ENCODE results near the gene CLINT1. TPM values are rescaled to one million over a fixed set of nuclear protein-coding genes. Genes with fewer than 3 reads are reported as not detected.

CLINT1 gene
- total RNA-seq, 1 experiment from 2014 or later = 79.6 TPM

DNA sequence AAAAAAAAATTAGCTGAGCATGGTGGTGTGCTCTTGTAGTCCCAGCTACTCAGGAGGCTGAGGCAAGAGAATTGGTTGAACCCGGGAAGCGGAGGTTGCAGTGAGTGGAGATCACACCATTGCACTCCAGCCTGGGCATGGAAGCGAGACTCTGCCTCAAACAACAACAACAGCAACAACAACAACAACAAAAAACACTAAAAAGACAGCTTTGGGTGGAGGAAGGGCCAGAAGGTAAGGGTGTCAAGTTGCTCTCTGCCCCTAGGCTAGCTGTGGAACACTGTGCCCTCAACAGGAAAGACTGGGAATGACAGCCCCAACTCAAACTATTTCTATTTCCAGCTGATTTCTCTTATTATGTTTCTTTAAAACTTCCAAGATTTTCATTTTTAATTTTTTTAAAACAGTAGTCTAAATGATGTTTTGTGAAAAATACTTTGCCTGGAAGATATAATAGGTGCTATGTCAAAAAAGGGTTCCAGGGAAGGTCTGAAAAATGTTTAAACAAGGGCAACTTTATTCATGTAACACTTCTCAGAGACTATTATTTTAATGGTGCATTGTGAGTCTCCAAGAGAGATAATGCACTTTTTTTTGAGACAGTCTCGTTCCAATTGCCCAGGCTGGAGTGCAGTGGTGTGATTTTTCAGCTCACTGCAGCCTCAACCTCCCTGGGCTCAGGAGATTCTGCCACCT lies 29.9 kb downstream of the CLINT1 start (continued):
- TF ChIP-seq, protein P1, sequence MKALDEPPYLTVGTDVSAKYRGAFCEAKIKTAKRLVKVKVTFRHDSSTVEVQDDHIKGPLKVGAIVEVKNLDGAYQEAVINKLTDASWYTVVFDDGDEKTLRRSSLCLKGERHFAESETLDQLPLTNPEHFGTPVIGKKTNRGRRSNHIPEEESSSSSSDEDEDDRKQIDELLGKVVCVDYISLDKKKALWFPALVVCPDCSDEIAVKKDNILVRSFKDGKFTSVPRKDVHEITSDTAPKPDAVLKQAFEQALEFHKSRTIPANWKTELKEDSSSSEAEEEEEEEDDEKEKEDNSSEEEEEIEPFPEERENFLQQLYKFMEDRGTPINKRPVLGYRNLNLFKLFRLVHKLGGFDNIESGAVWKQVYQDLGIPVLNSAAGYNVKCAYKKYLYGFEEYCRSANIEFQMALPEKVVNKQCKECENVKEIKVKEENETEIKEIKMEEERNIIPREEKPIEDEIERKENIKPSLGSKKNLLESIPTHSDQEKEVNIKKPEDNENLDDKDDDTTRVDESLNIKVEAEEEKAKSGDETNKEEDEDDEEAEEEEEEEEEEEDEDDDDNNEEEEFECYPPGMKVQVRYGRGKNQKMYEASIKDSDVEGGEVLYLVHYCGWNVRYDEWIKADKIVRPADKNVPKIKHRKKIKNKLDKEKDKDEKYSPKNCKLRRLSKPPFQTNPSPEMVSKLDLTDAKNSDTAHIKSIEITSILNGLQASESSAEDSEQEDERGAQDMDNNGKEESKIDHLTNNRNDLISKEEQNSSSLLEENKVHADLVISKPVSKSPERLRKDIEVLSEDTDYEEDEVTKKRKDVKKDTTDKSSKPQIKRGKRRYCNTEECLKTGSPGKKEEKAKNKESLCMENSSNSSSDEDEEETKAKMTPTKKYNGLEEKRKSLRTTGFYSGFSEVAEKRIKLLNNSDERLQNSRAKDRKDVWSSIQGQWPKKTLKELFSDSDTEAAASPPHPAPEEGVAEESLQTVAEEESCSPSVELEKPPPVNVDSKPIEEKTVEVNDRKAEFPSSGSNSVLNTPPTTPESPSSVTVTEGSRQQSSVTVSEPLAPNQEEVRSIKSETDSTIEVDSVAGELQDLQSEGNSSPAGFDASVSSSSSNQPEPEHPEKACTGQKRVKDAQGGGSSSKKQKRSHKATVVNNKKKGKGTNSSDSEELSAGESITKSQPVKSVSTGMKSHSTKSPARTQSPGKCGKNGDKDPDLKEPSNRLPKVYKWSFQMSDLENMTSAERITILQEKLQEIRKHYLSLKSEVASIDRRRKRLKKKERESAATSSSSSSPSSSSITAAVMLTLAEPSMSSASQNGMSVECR (CRISPR knock-in tag; IDR thresholded peaks at IDR 0.05; ENCODE audit: borderline replicate concordance) = no peak
- TF ChIP-seq, protein P2, sequence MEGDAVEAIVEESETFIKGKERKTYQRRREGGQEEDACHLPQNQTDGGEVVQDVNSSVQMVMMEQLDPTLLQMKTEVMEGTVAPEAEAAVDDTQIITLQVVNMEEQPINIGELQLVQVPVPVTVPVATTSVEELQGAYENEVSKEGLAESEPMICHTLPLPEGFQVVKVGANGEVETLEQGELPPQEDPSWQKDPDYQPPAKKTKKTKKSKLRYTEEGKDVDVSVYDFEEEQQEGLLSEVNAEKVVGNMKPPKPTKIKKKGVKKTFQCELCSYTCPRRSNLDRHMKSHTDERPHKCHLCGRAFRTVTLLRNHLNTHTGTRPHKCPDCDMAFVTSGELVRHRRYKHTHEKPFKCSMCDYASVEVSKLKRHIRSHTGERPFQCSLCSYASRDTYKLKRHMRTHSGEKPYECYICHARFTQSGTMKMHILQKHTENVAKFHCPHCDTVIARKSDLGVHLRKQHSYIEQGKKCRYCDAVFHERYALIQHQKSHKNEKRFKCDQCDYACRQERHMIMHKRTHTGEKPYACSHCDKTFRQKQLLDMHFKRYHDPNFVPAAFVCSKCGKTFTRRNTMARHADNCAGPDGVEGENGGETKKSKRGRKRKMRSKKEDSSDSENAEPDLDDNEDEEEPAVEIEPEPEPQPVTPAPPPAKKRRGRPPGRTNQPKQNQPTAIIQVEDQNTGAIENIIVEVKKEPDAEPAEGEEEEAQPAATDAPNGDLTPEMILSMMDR (IDR thresholded peaks at IDR 0.05) = peak; percentile 39; the same call in 1 of the 2 replicates
- TF ChIP-seq FOXP1 (CRISPR knock-in tag; IDR thresholded peaks at IDR 0.05; ENCODE audit: borderline replicate concordance) (no peak; the same call in 1 of the 2 replicates), NFE2L1 (CRISPR knock-in tag; IDR thresholded peaks at IDR 0.05) (no peak), CBFB (CRISPR knock-in tag; IDR thresholded peaks at IDR 0.05; ENCODE audit: low read depth) (no peak), NFATC4 (CRISPR knock-in tag; IDR thresholded peaks at IDR 0.05) (no peak), TEAD4 (CRISPR knock-in tag; IDR thresholded peaks at IDR 0.05) (no peak)
- TF ChIP-seq, protein P3, sequence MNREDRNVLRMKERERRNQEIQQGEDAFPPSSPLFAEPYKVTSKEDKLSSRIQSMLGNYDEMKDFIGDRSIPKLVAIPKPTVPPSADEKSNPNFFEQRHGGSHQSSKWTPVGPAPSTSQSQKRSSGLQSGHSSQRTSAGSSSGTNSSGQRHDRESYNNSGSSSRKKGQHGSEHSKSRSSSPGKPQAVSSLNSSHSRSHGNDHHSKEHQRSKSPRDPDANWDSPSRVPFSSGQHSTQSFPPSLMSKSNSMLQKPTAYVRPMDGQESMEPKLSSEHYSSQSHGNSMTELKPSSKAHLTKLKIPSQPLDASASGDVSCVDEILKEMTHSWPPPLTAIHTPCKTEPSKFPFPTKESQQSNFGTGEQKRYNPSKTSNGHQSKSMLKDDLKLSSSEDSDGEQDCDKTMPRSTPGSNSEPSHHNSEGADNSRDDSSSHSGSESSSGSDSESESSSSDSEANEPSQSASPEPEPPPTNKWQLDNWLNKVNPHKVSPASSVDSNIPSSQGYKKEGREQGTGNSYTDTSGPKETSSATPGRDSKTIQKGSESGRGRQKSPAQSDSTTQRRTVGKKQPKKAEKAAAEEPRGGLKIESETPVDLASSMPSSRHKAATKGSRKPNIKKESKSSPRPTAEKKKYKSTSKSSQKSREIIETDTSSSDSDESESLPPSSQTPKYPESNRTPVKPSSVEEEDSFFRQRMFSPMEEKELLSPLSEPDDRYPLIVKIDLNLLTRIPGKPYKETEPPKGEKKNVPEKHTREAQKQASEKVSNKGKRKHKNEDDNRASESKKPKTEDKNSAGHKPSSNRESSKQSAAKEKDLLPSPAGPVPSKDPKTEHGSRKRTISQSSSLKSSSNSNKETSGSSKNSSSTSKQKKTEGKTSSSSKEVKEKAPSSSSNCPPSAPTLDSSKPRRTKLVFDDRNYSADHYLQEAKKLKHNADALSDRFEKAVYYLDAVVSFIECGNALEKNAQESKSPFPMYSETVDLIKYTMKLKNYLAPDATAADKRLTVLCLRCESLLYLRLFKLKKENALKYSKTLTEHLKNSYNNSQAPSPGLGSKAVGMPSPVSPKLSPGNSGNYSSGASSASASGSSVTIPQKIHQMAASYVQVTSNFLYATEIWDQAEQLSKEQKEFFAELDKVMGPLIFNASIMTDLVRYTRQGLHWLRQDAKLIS (CRISPR knock-in tag; IDR thresholded peaks at IDR 0.05; ENCODE audit: borderline replicate concordance) = no peak

DNA sequence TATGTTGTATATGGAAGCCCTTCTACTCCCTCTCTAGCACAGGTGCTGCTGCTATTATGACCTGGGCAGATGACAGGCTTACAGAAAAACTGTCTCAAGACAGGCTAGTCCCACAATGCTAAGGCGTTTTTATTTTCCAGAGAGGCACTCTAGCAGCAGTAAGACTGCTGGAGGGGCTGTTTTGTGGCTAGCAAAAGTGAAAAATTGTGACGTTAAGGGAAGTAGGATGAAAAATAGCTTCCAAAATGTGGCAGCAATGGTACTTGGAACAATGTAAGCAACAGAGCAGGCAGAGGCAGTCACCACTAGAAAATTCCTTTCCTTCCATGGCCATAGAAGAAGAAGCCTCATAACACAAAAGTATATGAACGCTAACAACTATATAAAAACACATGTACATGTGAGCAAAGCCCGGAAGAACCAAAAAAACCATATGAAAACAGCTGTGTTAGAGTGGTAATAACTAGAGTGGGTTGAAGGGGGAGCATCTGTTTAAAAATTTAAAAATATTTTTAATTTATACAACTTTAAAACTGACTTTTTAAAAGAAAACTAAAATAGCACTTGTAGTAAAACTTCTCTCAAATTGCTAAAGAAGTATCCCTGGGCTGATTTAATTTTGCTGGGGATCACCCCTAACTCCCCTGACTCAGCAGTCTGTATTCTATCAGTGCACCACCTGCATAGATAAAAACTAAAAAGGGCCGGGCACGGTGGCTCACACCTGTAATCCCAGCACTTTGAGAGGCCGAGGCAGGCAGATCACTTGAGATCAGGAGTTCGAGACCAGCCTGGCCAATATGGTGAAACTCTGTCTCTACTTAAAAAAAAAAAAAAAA lies 30.6 kb downstream of the CLINT1 start:
- TF ChIP-seq, protein P4, sequence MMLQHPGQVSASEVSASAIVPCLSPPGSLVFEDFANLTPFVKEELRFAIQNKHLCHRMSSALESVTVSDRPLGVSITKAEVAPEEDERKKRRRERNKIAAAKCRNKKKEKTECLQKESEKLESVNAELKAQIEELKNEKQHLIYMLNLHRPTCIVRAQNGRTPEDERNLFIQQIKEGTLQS (CRISPR knock-in tag; conservative IDR thresholded peaks at IDR 0.05) = no peak
- no peak for TF ChIP-seq CREM (CRISPR knock-in tag; IDR thresholded peaks at IDR 0.05)
- Mint-ChIP-seq H3K27me3 (ENCODE audit: low read depth) (no peaks in the 10 kb centered on the region), H3K4me1 (peaks cover 23% of the 10 kb centered on the region), H3K9me3 (no peaks in the 10 kb centered on the region), H3K36me3 (no peaks in the 10 kb centered on the region), H3K27ac (peak overlapping the region; percentile 82), H3K4me3 (no peak overlapping the region)
- CTCF ChIA-PET = interaction anchor here (0.6 to 3.7 kb wide), 33 partner anchors 8 to 1278 kb away, joined by 3 to 32 read pairs (median 4); partner anchors contain the start of genes CLINT1 and LSM11
- POLR2A ChIA-PET = interaction anchor here (0.9 to 1.5 kb wide), 2 partner anchors 27 to 30 kb away, joined by 3 to 6 read pairs; no protein-coding TSS in a partner anchor
- ATAC-seq = no peak
- no peak for DNase-seq (ENCODE audit: low spot score)

DNA sequence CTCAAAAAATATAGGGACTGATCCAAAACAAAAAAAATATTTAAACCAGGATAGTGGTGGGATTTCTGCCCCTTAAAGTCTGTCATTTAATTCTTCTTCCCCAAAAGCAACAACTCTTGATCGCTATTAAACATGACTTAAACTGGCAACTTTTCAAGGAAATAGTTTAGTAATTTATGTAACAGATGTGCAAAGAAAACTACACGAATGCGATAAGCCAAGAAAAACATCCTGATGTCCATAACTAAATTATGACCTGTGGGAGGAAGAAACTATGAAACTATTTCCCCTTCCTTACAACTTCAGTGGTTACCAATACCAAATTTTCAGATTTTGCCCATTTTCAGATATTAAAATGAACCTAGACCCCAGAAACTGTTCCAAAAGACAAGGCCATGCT lies 31.5 kb downstream of the CLINT1 start:
- Mint-ChIP-seq H3K4me3 (no peak overlapping the region), H3K27ac (no peak overlapping the region), H3K27me3 (ENCODE audit: low read depth) (no peaks in the 10 kb centered on the region), H3K4me1 (peaks cover 25% of the 10 kb centered on the region), H3K9me3 (no peaks in the 10 kb centered on the region), H3K36me3 (no peaks in the 10 kb centered on the region)
- no peak for DNase-seq (ENCODE audit: low spot score)
- TF ChIP-seq SOX15 (CRISPR knock-in tag; IDR thresholded peaks at IDR 0.05) = no peak
- ChIA-PET CTCF (no interaction called here), POLR2A (no interaction called here)
- ATAC-seq = no peak

Data from WTC11 (cell line).